ENCODE results near the gene ADIPOR1. TPM values are rescaled to one million over a fixed set of nuclear protein-coding genes. Genes with fewer than 3 reads are reported as not detected.

ADIPOR1 gene
- total and polyA plus RNA-seq, 2 of the 4 experiments (the other 2 are of a cell fraction), result 82.7 to 92.5 TPM

GRCh38 chr1:202923533-202923932 is 34.6 kb downstream of the ADIPOR1 start (continued):
- TF ChIP-seq, protein P1, sequence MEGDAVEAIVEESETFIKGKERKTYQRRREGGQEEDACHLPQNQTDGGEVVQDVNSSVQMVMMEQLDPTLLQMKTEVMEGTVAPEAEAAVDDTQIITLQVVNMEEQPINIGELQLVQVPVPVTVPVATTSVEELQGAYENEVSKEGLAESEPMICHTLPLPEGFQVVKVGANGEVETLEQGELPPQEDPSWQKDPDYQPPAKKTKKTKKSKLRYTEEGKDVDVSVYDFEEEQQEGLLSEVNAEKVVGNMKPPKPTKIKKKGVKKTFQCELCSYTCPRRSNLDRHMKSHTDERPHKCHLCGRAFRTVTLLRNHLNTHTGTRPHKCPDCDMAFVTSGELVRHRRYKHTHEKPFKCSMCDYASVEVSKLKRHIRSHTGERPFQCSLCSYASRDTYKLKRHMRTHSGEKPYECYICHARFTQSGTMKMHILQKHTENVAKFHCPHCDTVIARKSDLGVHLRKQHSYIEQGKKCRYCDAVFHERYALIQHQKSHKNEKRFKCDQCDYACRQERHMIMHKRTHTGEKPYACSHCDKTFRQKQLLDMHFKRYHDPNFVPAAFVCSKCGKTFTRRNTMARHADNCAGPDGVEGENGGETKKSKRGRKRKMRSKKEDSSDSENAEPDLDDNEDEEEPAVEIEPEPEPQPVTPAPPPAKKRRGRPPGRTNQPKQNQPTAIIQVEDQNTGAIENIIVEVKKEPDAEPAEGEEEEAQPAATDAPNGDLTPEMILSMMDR (conservative IDR thresholded peaks at IDR 0.05; ENCODE audit: low read depth, low read length), result no peak

DNA sequence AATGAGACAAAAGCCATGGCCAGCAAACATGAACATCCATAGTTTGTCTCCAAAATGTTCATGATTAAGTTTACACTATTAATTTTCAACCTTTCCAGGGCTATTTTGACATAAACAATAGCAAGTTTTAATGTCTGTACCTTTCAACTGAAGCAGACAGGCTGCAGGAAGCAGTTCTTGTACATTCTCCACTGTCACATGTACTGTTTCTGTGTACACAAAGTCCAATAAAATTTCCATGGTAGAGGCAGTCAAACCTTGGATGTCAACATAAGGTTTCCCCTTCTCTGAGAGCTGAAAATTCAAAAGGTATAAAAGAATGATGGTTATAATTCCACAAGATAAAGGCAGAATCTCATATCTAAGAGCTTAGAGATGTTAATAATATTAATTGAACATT is 38.5 kb downstream of the ADIPOR1 start:
- ChIA-PET CTCF (no interaction called here), POLR2A (ENCODE audit: unreplicated experiment) (no interaction called here)
- no peak overlapping the region for H3K4ac ChIP-seq (ENCODE audit: low read depth, low read length)
- no TSS peak for BruUV-seq (replicated peaks)
- H3K36me3 ChIP-seq (ENCODE audit: control insufficient read depth, insufficient read depth, low read length), result peaks cover 22% of the 10 kb centered on the region
- H3K14ac ChIP-seq (replicated peaks; ENCODE audit: low read depth, low read length), result no peak overlapping the region
- no peaks in the 10 kb centered on the region for H4K20me1 ChIP-seq (ENCODE audit: insufficient read depth, low read length)
- H3K56ac ChIP-seq (ENCODE audit: extremely low read depth, insufficient read depth, low read length), result no peak overlapping the region
- DNase-seq (no peak), ATAC-seq (ENCODE audit: low read depth) (no peak)
- H2BK15ac ChIP-seq (ENCODE audit: low read depth, low read length), result no peak overlapping the region
- H4K91ac ChIP-seq (ENCODE audit: insufficient read depth, low read depth, low read length), result no peak overlapping the region
- no peak overlapping the region for H3K18ac ChIP-seq (ENCODE audit: low read depth, low read length)
- no peak overlapping the region for H2AK5ac ChIP-seq (ENCODE audit: low read depth, low read length)
- H3K9me3 ChIP-seq (ENCODE audit: control insufficient read depth, insufficient read depth, low read length), result no peaks in the 10 kb centered on the region
- no peak overlapping the region for H2AK9ac ChIP-seq (replicated peaks; ENCODE audit: low read depth, low read length, poor library complexity)
- no peak overlapping the region for H3K4me2 ChIP-seq (ENCODE audit: low read depth, low read length)
- no peaks in the 10 kb centered on the region for H3K4me1 ChIP-seq (ENCODE audit: control insufficient read depth, insufficient read depth, low read length)
- in situ Hi-C loops (cut with MboI; ENCODE audit: low sequenced_read_pairs), result loop anchor here (10.0 kb wide), 1 partner anchor 165 kb away; no protein-coding TSS in a partner anchor
- no peak overlapping the region for H3K23ac ChIP-seq (ENCODE audit: low read depth, low read length)
- H3K27me3 ChIP-seq (ENCODE audit: control insufficient read depth, insufficient read depth, low read length), result no peaks in the 10 kb centered on the region
- intact Hi-C loops (cut with micrococcal nuclease), result loop anchor here (5.0 kb wide), 1 partner anchor 172 kb away; no protein-coding TSS in a partner anchor
- H4K5ac ChIP-seq (ENCODE audit: low read depth, low read length), result no peak overlapping the region
- no peak overlapping the region for H2BK120ac ChIP-seq (ENCODE audit: low read depth, low read length)
- TF ChIP-seq, protein P2, sequence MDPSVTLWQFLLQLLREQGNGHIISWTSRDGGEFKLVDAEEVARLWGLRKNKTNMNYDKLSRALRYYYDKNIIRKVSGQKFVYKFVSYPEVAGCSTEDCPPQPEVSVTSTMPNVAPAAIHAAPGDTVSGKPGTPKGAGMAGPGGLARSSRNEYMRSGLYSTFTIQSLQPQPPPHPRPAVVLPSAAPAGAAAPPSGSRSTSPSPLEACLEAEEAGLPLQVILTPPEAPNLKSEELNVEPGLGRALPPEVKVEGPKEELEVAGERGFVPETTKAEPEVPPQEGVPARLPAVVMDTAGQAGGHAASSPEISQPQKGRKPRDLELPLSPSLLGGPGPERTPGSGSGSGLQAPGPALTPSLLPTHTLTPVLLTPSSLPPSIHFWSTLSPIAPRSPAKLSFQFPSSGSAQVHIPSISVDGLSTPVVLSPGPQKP (IDR thresholded peaks at IDR 0.05; ENCODE audit: borderline replicate concordance, low read depth, low read length), result no peak
- TF ChIP-seq RCOR1 (IDR thresholded peaks at IDR 0.05; ENCODE audit: insufficient replicate concordance, low read length), result no peak
- TF ChIP-seq, protein P3, sequence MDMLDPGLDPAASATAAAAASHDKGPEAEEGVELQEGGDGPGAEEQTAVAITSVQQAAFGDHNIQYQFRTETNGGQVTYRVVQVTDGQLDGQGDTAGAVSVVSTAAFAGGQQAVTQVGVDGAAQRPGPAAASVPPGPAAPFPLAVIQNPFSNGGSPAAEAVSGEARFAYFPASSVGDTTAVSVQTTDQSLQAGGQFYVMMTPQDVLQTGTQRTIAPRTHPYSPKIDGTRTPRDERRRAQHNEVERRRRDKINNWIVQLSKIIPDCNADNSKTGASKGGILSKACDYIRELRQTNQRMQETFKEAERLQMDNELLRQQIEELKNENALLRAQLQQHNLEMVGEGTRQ (IDR thresholded peaks at IDR 0.05; ENCODE audit: low read depth, low read length), result no peak
- no peak for TF ChIP-seq MAFK (IDR thresholded peaks at IDR 0.05; ENCODE audit: low read depth, low read length)
- TF ChIP-seq MAZ (IDR thresholded peaks at IDR 0.05; ENCODE audit: borderline replicate concordance, low read depth, low read length), result no peak
- no peak for TF ChIP-seq RFX5 (IDR thresholded peaks at IDR 0.05; ENCODE audit: low read depth, low read length)
- no peak for TF ChIP-seq FOS (IDR thresholded peaks at IDR 0.05; ENCODE audit: low read depth, low read length)
- TF ChIP-seq CEBPB (IDR thresholded peaks at IDR 0.05; ENCODE audit: low read depth, low read length), result no peak
- no peak for TF ChIP-seq CHD1 (IDR thresholded peaks at IDR 0.05; ENCODE audit: low read depth, low read length)
- H3K9ac ChIP-seq (ENCODE audit: low read depth, low read length), result no peak overlapping the region
- no peak overlapping the region for H2AFZ ChIP-seq (replicated peaks; ENCODE audit: low read length, poor library complexity)
- H2BK5ac ChIP-seq (ENCODE audit: low read depth, low read length, poor library complexity, severe bottlenecking), result no peak overlapping the region
- H3K79me1 ChIP-seq (ENCODE audit: low read depth in 1 of 2, low read length in 2 of 2), result peaks cover 0 to 9% of the 10 kb centered on the region in 2 experiments; a peak in 1 of 4 replicates
- H3K27ac ChIP-seq (ENCODE audit: insufficient read depth, low read length), result no peak overlapping the region
- H3K4me3 ChIP-seq (ENCODE audit: insufficient read depth, low read depth, low read length), result no peak overlapping the region
- dilution Hi-C loops (cut with HindIII; ENCODE audit: low sequenced_read_pairs, unreplicated experiment), result no loop called here
- H3K9me1 ChIP-seq (ENCODE audit: insufficient read depth, low read length), result no peaks in the 10 kb centered on the region
- H2BK20ac ChIP-seq (ENCODE audit: low read depth, low read length), result no peak overlapping the region
- H4K8ac ChIP-seq (ENCODE audit: low read depth in 2 of 2, low read length in 2 of 2), result no peak overlapping the region

Data from IMR-90 (cell line).